SK-N-DZ (cell line): ENCODE results near the gene NTN3.
"Not testable (repeated sequence)": the region's sequence is repeated elsewhere in the genome, so short reads cannot be mapped to it uniquely, and the experiment has no call there.

Experiments
- DNase-seq: peaks from one replicate; pipeline ENCODE4 v3.0.0-alpha.2; 2015; ENCODE audit warnings: low spot score

NTN3 gene

DNA sequence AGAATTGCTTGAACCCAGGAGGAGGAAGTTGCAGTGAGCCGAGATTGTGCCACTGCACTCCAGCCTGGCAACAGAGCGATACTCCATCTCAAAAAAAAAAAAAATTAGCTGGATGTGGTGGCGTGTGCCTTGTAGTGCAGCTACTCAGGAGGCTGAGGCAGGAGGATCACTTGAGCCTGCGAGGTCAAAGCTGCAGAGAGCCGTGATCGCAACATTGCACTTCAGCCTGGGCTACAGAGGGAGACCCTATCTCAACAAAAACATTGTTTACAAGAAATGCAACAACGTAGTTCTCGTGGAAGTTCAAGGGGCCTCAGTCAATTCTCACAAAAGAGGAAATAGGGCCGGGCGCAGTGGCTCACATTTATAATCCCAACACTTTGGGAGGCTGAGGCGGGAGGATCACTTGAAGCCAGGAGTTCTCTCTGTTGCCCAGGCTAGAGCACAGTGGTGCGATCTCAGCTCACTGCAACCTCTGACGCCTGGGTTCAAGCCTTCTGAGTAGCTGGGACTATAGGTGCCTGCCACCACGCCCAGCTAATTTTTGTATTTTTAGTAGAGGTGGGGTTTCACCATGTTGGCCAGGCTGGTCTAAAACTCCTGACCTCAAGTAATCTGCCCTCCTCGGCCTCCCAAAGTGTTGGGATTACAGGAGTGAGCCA is 29.8 kb upstream of the NTN3 start:
- DNase-seq = not testable (repeated sequence)

GRCh38 chr16:2443555-2443954 is 27.5 kb upstream of the NTN3 start:
- DNase-seq = no peak

GRCh38 chr16:2447920-2448583 is 23.0 kb upstream of the NTN3 start:
- no peak for DNase-seq

DNA sequence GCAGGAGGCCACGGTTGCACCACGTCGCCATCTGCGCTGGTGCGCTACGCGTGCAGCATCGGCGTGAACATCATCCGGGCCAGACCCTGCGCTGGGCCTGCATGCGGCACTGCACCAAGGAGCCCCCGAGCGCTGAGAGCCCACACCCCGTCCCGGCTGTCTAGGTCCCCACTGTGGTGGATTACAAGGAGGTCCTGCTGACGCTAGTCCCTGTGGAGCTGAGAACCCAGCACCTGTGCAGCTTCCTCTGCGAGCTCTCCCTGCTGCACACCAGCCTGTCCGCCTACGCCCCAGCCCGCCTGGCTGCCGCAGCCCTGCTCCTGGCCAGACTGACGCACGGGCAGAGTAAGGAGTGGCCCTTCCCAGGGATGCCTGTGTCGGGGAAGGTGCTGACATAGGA is 22.0 kb upstream of the NTN3 start:
- DNase-seq = no peak

GRCh38 chr16:2450535-2450934 is 20.6 kb upstream of the NTN3 start:
- no peak for DNase-seq

- no peak for DNase-seq
These were observed 20.1 kb upstream of the NTN3 start for GRCh38 chr16:2450975-2451381.

DNA sequence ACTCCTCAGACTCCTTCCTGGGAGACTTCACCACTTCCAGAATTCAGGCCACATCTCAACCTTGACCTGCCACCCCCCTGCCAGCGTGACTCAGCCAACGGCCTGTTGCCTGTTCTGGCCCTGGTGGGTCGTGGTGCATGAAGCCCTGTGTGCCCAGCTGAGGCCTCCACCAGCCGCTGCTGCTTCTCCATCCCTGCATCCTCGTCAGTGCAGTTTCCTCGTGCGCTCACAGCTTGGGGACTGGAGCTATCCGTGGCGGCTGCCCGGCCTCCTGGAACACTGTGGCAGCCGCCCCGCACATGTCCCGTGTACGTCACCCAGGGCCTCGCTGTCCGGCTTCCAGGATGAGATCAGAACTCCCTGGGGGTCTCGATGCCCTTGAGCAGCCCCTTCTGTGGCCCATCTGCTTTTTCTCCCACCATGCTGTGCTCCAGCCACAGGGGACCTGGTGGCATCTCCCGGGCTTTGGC is 19.2 kb upstream of the NTN3 start:
- no peak for DNase-seq

DNA sequence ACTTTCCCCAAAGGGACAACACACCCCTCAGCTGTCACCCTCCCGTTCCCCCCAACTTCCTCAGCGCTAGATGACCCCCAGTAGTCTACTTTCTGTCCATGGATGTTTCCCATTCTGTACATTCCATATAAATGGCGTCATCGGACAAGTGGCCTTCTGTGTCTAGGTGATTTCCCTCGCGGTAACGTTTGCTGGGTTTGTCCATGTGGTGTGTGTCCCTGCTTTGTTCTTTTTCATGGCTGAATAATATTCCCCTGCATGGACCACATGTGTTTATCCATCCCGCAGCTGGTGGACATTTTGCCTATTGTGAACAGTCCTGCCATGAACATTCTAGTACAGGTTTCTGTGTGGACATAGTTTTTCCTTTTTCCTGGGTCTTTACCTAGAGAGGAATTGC is 18.4 kb upstream of the NTN3 start:
- no peak for DNase-seq

GRCh38 chr16:2455081-2455845 is 15.8 kb upstream of the NTN3 start:
- no peak for DNase-seq

GRCh38 chr16:2456551-2457153 is 14.4 kb upstream of the NTN3 start:
- DNase-seq = no peak

DNA sequence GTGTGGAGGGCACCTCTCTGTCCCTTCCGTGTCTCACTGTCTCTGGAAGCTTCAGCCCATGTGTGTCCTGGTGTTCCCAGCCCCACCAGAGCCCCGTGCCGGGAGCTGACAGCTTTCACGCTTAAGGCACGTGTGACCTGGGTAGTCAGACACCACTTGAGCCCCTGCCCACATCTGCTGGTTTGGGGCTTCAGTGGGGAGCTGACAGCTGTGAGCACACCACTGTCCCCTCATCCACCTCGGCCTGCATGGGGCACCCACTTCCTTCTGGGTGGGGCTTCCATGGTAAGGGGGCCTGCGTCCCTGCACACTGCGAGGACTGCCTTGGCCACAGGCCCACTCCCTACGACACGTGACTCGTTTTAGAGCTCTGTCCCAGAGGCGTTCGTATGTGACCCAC is 13.8 kb upstream of the NTN3 start:
- DNase-seq = no peak

- no peak for DNase-seq
These were observed 13.2 kb upstream of the NTN3 start for GRCh38 chr16:2457946-2458345.

DNA sequence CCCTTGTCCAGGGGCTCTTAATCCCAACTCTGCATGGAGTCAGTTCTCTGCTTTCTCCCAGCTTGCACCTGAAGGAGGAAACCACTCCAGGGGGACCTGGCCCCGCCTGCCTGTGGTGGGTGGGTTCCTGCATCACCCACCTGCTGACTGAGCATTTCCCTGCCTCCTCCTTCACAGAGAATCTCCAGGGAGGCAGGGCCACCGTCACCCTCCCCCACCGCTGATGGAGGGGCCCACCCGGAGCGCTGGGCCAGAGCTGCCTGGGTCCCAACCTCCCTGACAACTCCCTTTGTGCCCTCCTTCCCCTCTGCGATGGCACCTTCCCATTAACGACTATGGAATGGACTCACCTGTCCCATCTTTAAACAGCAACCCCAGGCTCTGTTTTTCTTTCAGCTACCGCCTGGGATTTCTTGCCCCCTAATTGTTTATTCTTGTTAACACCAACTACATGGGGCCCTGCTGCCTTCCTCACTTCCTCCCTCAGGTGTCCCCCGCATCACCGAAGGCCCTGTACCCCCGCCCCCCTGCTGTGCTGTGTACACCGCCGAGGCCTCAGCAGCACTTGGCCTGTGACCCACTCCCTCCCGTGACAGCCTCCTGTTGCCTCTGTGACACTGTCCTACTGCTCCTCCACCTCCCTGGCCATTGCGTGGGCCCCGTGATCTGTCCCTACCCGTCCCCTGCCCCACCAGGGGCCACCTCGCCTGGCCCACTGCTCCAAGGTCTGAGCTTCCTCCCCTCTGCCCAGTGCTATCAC is 12.0 kb upstream of the NTN3 start:
- no peak for DNase-seq

GRCh38 chr16:2459647-2460390 is 11.3 kb upstream of the NTN3 start, which contains the start of gene TEDC2:
Gene TEDC2 (plus strand): TSS chr16:2460109. CDS start chr16:2460145, 36 bp downstream.
- peak; percentile 97 for DNase-seq

GRCh38 chr16:2460391-2460713 is 10.7 kb upstream of the NTN3 start:
- no peak for DNase-seq

DNA sequence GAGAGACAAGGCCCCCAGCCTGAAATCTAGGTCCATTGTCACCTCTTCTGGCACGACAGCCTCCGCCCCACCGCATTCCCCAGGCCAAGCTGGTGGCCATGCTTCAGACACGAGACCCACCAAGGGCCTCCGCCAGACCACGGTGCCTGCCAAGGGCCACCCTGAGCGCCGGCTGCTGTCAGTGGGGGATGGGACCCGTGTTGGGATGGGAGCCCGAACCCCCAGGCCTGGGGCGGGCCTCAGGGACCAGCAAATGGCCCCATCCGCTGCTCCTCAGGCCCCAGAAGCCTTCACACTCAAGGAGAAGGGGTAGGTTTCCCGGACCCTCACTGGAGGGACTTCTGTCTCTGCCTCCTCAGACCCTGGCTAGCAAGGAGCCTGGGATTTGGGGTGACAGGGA is 10.2 kb upstream of the NTN3 start:
- no peak for DNase-seq

- no peak for DNase-seq
These were observed 8.8 kb upstream of the NTN3 start for GRCh38 chr16:2462031-2462866.

DNA sequence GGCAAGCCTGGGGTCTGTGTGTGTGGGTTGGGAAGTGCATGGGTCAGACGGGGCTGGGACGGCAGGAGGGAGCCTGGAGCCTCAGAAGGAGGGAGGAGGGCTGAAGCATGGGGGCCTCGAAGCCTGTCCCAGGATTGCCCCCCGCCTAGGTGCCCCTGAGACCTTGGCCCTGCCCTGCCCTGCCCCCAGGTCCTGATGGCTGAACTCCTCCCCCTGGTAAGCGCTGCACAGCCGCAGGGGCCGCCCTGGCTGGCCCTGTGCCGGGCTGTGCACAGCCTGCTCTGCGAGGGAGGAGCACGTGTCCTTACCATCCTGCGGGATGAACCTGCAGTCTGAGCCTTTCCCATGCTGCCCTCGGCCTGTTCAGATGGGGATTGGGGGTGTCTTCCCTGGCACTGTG is 6.8 kb upstream of the NTN3 start:
- no peak for DNase-seq

GRCh38 chr16:2465653-2466415 is 5.3 kb upstream of the NTN3 start:
- DNase-seq = peak; percentile 55
